CD4-positive, alpha-beta T cell treated with Interleukin-10 for 1 hour (primary cell): ENCODE results near the gene JUN.
A peak's percentile ranks its signal among the peaks of the same experiment; 100 is the strongest.
"Not testable (repeated sequence)": the region's sequence is repeated elsewhere in the genome, so short reads cannot be mapped to it uniquely, and the experiment has no call there.

ENCODE experiments used
- DNase-seq: peaks from one replicate; pipeline ENCODE4 v3.0.0-alpha.2; 2020

Gene JUN

GRCh38 chr1:58805716-58806571, 22.1 kb upstream of the JUN start:
- DNase-seq, result no peak

GRCh38 chr1:58804853-58805565, 21.2 kb upstream of the JUN start:
- no peak for DNase-seq

- DNase-seq, result no peak
Observed at GRCh38 chr1:58803858-58804257, 20.0 kb upstream of the JUN start.

- DNase-seq, result no peak
Observed at GRCh38 chr1:58802640-58803399, 19.0 kb upstream of the JUN start.

- not testable (repeated sequence) for DNase-seq
Observed at GRCh38 chr1:58801286-58801685, 17.4 kb upstream of the JUN start.

- DNase-seq, result no peak
Observed at GRCh38 chr1:58799650-58800049, 15.8 kb upstream of the JUN start.

GRCh38 chr1:58798910-58799442, 15.1 kb upstream of the JUN start:
- DNase-seq, result no peak

- no peak for DNase-seq
Observed at GRCh38 chr1:58796416-58796815, 12.6 kb upstream of the JUN start.

- no peak for DNase-seq
Observed at GRCh38 chr1:58794585-58794984, 10.7 kb upstream of the JUN start.

- DNase-seq, result no peak
Observed at GRCh38 chr1:58792846-58793245, 9.0 kb upstream of the JUN start.

GRCh38 chr1:58791106-58791505, 7.3 kb upstream of the JUN start:
- DNase-seq, result no peak

- DNase-seq, result no peak
Observed at GRCh38 chr1:58789996-58790660, 6.3 kb upstream of the JUN start.

- DNase-seq, result no peak
Observed at GRCh38 chr1:58789322-58789856, 5.5 kb upstream of the JUN start.

GRCh38 chr1:58788259-58788658, 4.4 kb upstream of the JUN start:
- DNase-seq, result no peak

- no peak for DNase-seq
Observed at GRCh38 chr1:58786927-58787245, 3.0 kb upstream of the JUN start.

- no peak for DNase-seq
Observed at GRCh38 chr1:58786184-58786926, 2.5 kb upstream of the JUN start.

- peak; percentile 63 for DNase-seq
Observed at GRCh38 chr1:58785442-58786058, 1.7 kb upstream of the JUN start.

GRCh38 chr1:58784758-58785441, 1.1 kb upstream of the JUN start:
- DNase-seq, result peak; percentile 93

- DNase-seq, result no peak
Observed at GRCh38 chr1:58783090-58783992, 506 bp downstream of the JUN start.
